HG02610 (cell line): ENCODE results near the gene S1PR1.
"Not testable (repeated sequence)": the region's sequence is repeated elsewhere in the genome, so short reads cannot be mapped to it uniquely, and the experiment has no call there.

Source experiments
- ATAC-seq: cut with Tn5 transposase; IDR thresholded peaks from one replicate; pipeline ENCODE4 v1.9.1; 2021; ENCODE audit warnings: mild to moderate bottlenecking, moderate library complexity; ENCODE audit not compliant: unreplicated experiment

S1PR1 gene

GRCh38 chr1:101219924-101220870, 16.6 kb upstream of the S1PR1 start:
- no peak for ATAC-seq

- no peak for ATAC-seq
These were observed 15.9 kb upstream of the S1PR1 start for GRCh38 chr1:101220906-101221305.

GRCh38 chr1:101221945-101222429, 14.8 kb upstream of the S1PR1 start:
- ATAC-seq: peak; percentile 98

- ATAC-seq: no peak
These were observed 9.0 kb upstream of the S1PR1 start for GRCh38 chr1:101227837-101228236.

- no peak for ATAC-seq
These were observed 8.2 kb upstream of the S1PR1 start for GRCh38 chr1:101228424-101229134.

GRCh38 chr1:101232182-101232581, 4.6 kb upstream of the S1PR1 start:
- ATAC-seq: not testable (repeated sequence)

- ATAC-seq: no peak
These were observed 3.3 kb upstream of the S1PR1 start for GRCh38 chr1:101233495-101233894.

GRCh38 chr1:101235216-101235695, 1.6 kb upstream of the S1PR1 start:
- ATAC-seq: peak; percentile 9

- ATAC-seq: peak; percentile 81
These were observed 913 bp upstream of the S1PR1 start for GRCh38 chr1:101235696-101236515.

- ATAC-seq: no peak
These were observed 514 bp downstream of the S1PR1 start for GRCh38 chr1:101237229-101237837.

- ATAC-seq: no peak
These were observed 1.3 kb downstream of the S1PR1 start for GRCh38 chr1:101238031-101238628.

- peak; percentile 20 for ATAC-seq
These were observed 1.9 kb downstream of the S1PR1 start for GRCh38 chr1:101238681-101239094.

- ATAC-seq: no peak
These were observed 2.5 kb downstream of the S1PR1 start for GRCh38 chr1:101239095-101240040.

- no peak for ATAC-seq
These were observed 3.2 kb downstream of the S1PR1 start for GRCh38 chr1:101240041-101240430.

GRCh38 chr1:101241485-101242225, 4.8 kb downstream of the S1PR1 start:
- no peak for ATAC-seq

GRCh38 chr1:101242324-101243050, 5.7 kb downstream of the S1PR1 start:
- ATAC-seq: no peak

- ATAC-seq: no peak
These were observed 6.9 kb downstream of the S1PR1 start for GRCh38 chr1:101243751-101244150.
